Hepatocyte (in vitro differentiated cells): ENCODE data around the gene VASH2.

Experiments
- EZH2phosphoT487 ChIP-seq: fragments of 200-600 bp; sonication (generic); IDR thresholded peaks from one replicate; pipeline ENCODE4 v1.6.1; 2018; ENCODE audit warnings: antibody characterized with exemption, mild to moderate bottlenecking, low read depth, moderate library complexity; ENCODE audit not compliant: unreplicated experiment, severe bottlenecking
- TF ChIP-seq, protein P1 (sequence below): fragments of 200-600 bp; sonication (generic); IDR thresholded peaks from 2 replicates; pipeline ENCODE4 v1.5.1; 2016; ENCODE audit warnings: antibody characterized with exemption, mild to moderate bottlenecking; ENCODE audit not compliant: poor library complexity

DNA sequence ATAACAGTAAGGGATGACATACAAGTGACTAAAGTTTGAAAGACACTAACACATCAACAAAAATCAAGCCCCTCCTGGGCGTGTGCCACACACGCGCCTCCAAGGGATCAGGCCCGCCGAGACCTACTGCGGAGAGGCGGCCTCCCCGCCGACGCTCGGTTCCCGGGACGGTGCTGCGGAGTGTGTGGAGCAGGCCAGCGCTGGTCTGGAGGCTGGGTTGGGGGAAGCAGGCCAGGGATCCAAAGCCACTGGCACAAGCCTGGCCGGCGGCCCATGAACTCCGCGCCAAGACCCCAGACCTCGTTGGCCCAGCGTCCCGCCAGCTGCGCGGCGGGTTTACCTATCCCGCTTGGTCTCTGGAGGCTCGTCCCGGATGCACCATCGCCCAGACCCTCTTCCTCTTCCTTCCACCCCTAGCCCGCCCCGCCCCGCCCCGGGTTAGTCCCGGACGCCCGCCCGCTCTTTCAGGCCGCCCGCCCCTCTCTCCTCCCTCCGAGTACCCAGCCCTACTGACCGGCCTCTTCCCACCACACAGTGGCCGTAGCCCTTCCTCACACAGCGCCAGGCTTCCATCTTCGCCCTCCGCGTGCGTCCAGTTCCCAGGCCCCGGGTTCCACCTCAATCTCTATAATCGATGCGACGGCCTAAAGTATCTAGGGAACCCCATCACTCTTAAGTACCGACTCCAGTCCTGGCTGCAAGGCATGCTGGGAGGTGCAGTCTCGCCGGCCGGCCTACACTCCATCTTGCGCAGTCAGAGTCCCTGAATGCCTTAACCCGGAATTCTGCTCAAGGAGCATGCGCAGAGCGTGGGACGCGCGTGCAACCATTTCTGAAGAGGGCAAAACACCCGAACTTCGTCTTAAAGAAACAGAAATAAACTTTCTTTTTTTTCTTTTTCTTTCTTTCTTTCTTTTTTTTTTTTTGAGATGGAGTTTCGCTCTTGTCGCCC lies 65.0 kb downstream of the VASH2 start, which contains the start of gene ANGEL2:
- TF ChIP-seq, protein P1, sequence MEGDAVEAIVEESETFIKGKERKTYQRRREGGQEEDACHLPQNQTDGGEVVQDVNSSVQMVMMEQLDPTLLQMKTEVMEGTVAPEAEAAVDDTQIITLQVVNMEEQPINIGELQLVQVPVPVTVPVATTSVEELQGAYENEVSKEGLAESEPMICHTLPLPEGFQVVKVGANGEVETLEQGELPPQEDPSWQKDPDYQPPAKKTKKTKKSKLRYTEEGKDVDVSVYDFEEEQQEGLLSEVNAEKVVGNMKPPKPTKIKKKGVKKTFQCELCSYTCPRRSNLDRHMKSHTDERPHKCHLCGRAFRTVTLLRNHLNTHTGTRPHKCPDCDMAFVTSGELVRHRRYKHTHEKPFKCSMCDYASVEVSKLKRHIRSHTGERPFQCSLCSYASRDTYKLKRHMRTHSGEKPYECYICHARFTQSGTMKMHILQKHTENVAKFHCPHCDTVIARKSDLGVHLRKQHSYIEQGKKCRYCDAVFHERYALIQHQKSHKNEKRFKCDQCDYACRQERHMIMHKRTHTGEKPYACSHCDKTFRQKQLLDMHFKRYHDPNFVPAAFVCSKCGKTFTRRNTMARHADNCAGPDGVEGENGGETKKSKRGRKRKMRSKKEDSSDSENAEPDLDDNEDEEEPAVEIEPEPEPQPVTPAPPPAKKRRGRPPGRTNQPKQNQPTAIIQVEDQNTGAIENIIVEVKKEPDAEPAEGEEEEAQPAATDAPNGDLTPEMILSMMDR = no peak
- TF ChIP-seq EZH2phosphoT487 = no peak
